B cell (primary cell): Measurements from ENCODE around the gene AGAP1.

Source experiments
- EZH2 ChIP-seq: IDR thresholded peaks from 2 replicates; pipeline ENCODE4 v1.6.1; 2012; ENCODE audit warnings: borderline replicate concordance, low read depth, mild to moderate bottlenecking, moderate library complexity, low read length; ENCODE audit not compliant: insufficient read depth, poor library complexity, severe bottlenecking
- TF ChIP-seq, protein P1 (sequence below): fragments of 200-600 bp; IDR thresholded peaks from one replicate; pipeline ENCODE4 v1.8.0; 2022; ENCODE audit warnings: antibody characterized with exemption, mild to moderate bottlenecking

GRCh38 chr2:236055471-236055870, 561.6 kb downstream of the AGAP1 start:
- TF ChIP-seq, protein P1, sequence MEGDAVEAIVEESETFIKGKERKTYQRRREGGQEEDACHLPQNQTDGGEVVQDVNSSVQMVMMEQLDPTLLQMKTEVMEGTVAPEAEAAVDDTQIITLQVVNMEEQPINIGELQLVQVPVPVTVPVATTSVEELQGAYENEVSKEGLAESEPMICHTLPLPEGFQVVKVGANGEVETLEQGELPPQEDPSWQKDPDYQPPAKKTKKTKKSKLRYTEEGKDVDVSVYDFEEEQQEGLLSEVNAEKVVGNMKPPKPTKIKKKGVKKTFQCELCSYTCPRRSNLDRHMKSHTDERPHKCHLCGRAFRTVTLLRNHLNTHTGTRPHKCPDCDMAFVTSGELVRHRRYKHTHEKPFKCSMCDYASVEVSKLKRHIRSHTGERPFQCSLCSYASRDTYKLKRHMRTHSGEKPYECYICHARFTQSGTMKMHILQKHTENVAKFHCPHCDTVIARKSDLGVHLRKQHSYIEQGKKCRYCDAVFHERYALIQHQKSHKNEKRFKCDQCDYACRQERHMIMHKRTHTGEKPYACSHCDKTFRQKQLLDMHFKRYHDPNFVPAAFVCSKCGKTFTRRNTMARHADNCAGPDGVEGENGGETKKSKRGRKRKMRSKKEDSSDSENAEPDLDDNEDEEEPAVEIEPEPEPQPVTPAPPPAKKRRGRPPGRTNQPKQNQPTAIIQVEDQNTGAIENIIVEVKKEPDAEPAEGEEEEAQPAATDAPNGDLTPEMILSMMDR = no peak
- no peak for TF ChIP-seq EZH2
